ENCODE data around the gene KREMEN1. TPM values are rescaled to one million over a fixed set of nuclear protein-coding genes. Genes with fewer than 3 reads are reported as not detected.

Gene KREMEN1, protein sequence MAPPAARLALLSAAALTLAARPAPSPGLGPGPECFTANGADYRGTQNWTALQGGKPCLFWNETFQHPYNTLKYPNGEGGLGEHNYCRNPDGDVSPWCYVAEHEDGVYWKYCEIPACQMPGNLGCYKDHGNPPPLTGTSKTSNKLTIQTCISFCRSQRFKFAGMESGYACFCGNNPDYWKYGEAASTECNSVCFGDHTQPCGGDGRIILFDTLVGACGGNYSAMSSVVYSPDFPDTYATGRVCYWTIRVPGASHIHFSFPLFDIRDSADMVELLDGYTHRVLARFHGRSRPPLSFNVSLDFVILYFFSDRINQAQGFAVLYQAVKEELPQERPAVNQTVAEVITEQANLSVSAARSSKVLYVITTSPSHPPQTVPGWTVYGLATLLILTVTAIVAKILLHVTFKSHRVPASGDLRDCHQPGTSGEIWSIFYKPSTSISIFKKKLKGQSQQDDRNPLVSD
- total RNA-seq: 3.7 and 10.3 TPM in 2 replicates

DNA sequence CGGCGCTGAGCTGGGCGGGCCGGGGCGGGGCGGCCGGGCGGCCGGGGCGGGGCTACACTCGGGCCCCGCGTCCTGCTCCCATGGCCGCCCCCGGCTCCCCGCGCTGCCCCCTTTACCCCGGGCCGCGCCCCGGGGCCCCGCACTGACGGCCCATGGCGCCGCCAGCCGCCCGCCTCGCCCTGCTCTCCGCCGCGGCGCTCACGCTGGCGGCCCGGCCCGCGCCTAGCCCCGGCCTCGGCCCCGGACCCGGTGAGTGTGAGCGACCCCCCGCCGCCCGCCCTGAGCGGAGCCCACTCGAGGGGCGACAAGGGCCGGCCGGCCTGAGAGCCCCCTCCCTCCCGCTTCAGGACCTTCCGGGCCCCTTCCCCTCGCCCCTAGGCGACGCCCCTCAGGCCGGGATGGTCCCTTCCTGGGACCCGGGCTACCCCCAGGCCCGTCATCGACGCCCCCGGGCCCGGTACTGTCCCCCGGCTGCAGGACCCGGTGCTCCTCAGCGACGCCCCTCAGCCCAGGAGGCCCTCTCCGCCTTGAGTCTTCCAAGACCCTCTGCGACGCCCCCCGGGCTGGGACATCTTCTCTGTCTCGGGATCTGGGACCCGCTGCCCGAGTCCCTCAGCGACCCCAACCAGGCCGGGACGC is at the start of gene KREMEN1:
Gene KREMEN1 (plus strand): TSS at position 57 of the 639 bp plus-strand sequence. CDS start 96 bp downstream, at position 153.

DNA sequence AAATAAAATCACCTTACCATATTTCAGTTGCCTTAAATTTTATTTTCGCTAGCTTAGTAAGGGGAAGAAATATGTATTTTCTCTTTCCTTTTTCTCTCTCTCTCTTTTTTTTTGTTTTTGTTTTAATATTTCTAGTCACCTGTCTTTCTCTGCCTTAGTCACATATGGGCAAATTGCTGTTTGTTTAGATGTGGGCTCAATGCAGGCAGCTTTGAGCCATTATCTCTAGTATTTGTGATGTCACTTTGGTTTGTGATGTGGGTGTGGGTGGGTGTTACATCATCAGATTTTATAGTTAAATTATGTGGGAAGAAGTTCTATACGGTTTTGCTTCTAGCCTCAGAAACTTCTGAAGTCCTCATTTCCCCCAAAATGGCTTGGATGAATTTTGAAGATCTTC is 11.1 kb upstream of the KREMEN1 start, which contains the start of gene C22orf31:
Gene C22orf31 (minus strand): TSS at position 59 of the 400 bp plus-strand sequence. CDS start 39 bp downstream, at position 20.

DNA sequence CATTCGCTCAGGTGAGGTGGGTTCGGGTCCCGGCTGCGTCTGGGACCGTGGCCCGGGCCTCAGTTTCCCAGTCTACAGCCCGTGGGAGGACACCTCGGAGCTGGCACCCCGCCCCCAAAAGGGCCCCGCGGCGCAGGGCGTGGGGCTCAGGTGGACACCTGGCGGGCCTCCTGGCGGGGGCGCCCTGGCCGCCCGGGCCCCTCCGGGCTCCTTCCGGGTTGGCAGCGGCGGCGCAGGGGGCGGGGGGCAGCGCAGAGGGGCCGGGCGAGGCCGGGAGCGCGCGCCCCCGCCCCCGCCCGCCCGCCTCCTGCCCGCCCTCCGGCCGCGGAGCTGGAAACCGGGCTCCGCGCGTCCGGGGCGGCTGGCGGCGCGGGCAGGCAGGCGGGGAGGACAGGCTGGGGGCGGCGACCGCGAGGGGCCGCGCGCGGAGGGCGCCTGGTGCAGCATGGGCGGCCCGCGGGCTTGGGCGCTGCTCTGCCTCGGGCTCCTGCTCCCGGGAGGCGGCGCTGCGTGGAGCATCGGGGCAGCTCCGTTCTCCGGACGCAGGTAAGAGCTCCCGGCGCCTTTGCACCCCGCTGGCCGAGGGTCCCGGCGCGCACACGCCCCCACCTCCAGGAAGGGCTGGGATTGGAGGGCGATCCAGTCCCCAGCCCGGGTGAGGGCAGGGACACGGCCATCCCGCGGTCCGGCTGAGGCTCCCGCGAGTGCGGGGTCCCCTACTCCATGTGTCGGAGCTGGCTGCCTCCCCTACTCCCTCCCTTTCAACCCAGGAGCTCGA is 132.9 kb downstream of the KREMEN1 start, which contains the start of gene EMID1:
Gene EMID1 (plus strand): TSS at position 303 of the 778 bp plus-strand sequence. CDS start 143 bp downstream, at position 446.

Other genes with a start within 250 kb of the KREMEN1 start
- 3.6 and 3.9 TPM in 2 replicates for gene ZNRF3, start 189.5 kb upstream of the KREMEN1 start, total RNA-seq
- not detected in 2 replicates for gene C22orf31, start 11.2 kb upstream of the KREMEN1 start, total RNA-seq
- gene EMID1, start 132.9 kb downstream of the KREMEN1 start, total RNA-seq: 1.2 and 6.8 TPM in 2 replicates
- gene RHBDD3, start 194.9 kb downstream of the KREMEN1 start, total RNA-seq: 35.0 and 53.9 TPM in 2 replicates
- 126 and 136 TPM in 2 replicates for gene EWSR1, start 195.2 kb downstream of the KREMEN1 start, total RNA-seq
- gene GAS2L1, start 233.6 kb downstream of the KREMEN1 start, total RNA-seq: 15.7 and 23.7 TPM in 2 replicates
- not detected in 2 replicates for gene RASL10A, start 242.7 kb downstream of the KREMEN1 start, total RNA-seq

Measured in pericardium fibroblast (primary cell).